HG03159 (cell line): Measurements from ENCODE around the gene DUSP11.
A peak's percentile ranks its signal among the peaks of the same experiment; 100 is the strongest.
"Not testable (repeated sequence)": the region's sequence is repeated elsewhere in the genome, so short reads cannot be mapped to it uniquely, and the experiment has no call there.

Experiments used
- ATAC-seq: cut with Tn5 transposase; IDR thresholded peaks from one replicate; pipeline ENCODE4 v1.9.1; 2021; ENCODE audit warnings: mild to moderate bottlenecking, moderate library complexity; ENCODE audit not compliant: unreplicated experiment

DUSP11 gene

GRCh38 chr2:73776381-73776780 is 3.5 kb downstream of the DUSP11 start:
- no peak for ATAC-seq

- no peak for ATAC-seq
These were observed 7.1 kb downstream of the DUSP11 start for GRCh38 chr2:73772819-73773218.

- no peak for ATAC-seq
These were observed 9.2 kb downstream of the DUSP11 start for GRCh38 chr2:73770725-73771124.

GRCh38 chr2:73766994-73767393 is 12.9 kb downstream of the DUSP11 start:
- no peak for ATAC-seq

- no peak for ATAC-seq
These were observed 13.6 kb downstream of the DUSP11 start for GRCh38 chr2:73766349-73766748.

- ATAC-seq, result no peak
These were observed 15.0 kb downstream of the DUSP11 start for GRCh38 chr2:73764945-73765344.

- ATAC-seq, result no peak
These were observed 17.3 kb downstream of the DUSP11 start for GRCh38 chr2:73762571-73762970.

GRCh38 chr2:73759904-73760303 is 20.0 kb downstream of the DUSP11 start:
- no peak for ATAC-seq

GRCh38 chr2:73759285-73759764 is 20.6 kb downstream of the DUSP11 start:
- no peak for ATAC-seq

GRCh38 chr2:73754332-73754731 is 25.6 kb downstream of the DUSP11 start:
- ATAC-seq, result not testable (repeated sequence)

GRCh38 chr2:73749314-73749713 is 30.6 kb downstream of the DUSP11 start:
- ATAC-seq, result no peak

- ATAC-seq, result no peak
These were observed 33.1 kb downstream of the DUSP11 start for GRCh38 chr2:73746877-73747208.

- ATAC-seq, result no peak
These were observed 33.7 kb downstream of the DUSP11 start for GRCh38 chr2:73746015-73746876.

GRCh38 chr2:73740767-73741166 is 39.1 kb downstream of the DUSP11 start:
- no peak for ATAC-seq

- ATAC-seq, result no peak
These were observed 40.8 kb downstream of the DUSP11 start for GRCh38 chr2:73739101-73739500.

GRCh38 chr2:73736855-73737779 is 42.8 kb downstream of the DUSP11 start, which contains the start of gene TPRKB:
TSS of gene TPRKB (minus strand) at chr2:73737345. CDS start at chr2:73734569, 2,776 bp downstream.
- peak; percentile 96 for ATAC-seq

- no peak for ATAC-seq
These were observed 43.5 kb downstream of the DUSP11 start for GRCh38 chr2:73736378-73736777.

GRCh38 chr2:73730810-73731209 is 49.1 kb downstream of the DUSP11 start:
- no peak for ATAC-seq

GRCh38 chr2:73728711-73729110 is 51.2 kb downstream of the DUSP11 start:
- ATAC-seq, result no peak

GRCh38 chr2:73728043-73728442 is 51.9 kb downstream of the DUSP11 start:
- ATAC-seq, result no peak

- ATAC-seq, result not testable (repeated sequence)
These were observed 53.2 kb downstream of the DUSP11 start for GRCh38 chr2:73726657-73727056.
